GM12872 (cell line): Measurements from ENCODE around the gene CSNK1D.

Source experiments
- TF ChIP-seq, protein P1 (sequence below): IDR thresholded peaks from 3 replicates; pipeline ENCODE4 v1.5.1; 2011; ENCODE audit warnings: low read depth, mild to moderate bottlenecking, low read length, moderate library complexity; ENCODE audit not compliant: insufficient read depth

CSNK1D gene

DNA sequence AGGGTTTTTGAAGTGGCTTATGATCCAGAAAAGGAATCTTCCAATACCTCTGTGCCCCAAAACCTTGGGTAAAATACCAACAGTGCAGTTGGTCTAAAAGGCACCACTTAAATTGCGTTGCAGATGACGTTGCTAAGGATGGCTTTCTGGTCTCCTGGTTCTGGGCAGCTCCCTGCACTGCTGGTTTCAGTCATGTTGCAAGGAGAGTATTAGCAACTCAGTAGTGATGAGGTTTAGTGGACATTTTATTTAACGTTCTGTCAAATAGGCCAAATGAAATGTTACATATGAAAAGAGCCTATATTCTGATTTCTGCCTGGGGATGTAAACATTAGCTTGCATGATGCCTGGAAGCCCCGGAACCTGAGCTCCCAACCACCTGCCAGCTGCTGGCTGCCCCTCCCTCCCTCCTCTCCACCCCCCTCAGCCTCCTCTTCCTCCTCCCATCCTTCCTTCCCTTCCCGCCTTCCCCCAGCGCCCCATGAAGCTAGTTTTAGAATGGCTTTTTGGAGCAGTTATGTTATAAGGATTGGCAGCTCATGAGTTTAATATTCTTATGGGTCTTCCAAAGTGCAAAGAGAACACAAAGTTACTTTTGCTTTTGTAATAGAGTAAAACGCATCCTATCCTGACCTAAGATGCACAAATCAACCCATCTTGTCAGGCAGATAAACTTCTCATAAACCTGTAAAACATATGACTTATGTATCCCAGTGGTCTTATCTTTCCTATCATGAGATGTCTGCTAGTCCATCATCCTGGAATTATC, 23.2 kb upstream of the CSNK1D start:
- TF ChIP-seq, protein P1, sequence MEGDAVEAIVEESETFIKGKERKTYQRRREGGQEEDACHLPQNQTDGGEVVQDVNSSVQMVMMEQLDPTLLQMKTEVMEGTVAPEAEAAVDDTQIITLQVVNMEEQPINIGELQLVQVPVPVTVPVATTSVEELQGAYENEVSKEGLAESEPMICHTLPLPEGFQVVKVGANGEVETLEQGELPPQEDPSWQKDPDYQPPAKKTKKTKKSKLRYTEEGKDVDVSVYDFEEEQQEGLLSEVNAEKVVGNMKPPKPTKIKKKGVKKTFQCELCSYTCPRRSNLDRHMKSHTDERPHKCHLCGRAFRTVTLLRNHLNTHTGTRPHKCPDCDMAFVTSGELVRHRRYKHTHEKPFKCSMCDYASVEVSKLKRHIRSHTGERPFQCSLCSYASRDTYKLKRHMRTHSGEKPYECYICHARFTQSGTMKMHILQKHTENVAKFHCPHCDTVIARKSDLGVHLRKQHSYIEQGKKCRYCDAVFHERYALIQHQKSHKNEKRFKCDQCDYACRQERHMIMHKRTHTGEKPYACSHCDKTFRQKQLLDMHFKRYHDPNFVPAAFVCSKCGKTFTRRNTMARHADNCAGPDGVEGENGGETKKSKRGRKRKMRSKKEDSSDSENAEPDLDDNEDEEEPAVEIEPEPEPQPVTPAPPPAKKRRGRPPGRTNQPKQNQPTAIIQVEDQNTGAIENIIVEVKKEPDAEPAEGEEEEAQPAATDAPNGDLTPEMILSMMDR, result no peak

DNA sequence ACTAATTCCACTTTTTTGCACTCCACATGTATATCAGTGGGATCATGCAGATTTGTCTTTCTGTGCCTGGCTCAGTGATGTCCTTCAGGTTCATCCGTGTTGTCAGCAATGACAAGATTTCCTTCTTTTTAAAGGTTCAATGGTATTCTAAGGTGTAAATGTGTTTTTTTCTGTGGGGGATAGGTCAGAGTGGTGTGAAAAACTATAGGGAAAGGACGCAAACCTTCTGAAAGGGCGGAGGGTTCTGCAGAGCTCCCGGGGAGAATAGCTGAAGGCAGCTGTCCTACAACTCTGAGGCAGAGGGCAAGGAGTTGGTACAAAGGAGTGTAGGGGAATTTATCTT, 21.9 kb upstream of the CSNK1D start:
- TF ChIP-seq, protein P1, result no peak

GRCh38 chr17:82294064-82294773, 20.7 kb upstream of the CSNK1D start:
- TF ChIP-seq, protein P1, result no peak

DNA sequence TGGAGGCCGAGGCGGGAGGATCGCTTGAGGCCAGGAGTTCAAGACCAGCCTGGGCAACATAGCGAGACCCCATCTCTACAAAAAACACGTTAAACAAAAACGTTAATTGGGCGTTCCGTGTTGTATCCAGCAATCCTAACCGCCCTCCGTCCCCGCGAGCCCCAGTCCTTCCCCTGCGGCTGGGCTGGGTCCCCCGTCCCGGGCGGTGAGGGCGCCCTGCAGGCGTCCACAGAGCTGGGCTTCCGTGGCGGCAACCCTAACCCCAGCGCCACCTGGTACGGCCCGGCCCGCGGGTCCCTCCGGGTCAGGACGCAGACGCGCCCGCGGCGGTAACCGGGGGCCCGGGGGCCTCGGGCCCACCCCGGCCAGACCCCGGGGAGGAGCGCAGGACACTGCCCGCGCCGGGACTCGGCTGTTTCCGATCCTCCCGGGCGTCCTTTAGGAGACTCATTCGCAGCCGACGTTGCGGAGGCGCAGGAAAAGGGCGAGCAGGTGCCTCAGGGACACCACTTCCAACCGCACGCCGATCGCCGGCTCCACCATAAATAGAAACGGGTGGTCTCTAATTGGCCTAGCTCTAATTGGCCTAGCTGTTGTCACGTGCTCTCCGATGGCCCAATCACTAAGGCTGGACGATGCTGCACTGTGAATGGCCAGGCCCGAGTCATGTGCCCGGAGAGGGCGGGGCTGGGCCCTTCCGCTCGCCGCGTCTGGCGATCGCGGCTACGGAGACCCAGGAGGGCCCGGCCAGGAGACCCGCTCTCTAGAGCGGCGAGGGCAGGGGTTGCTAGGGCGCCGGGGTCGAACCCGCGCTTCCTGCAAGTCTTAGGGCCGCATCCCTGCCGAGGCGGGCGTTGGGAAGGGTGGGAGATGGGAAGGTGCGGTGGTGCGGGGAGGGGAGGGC, 19.0 kb upstream of the CSNK1D start:
- TF ChIP-seq, protein P1, result no peak

- TF ChIP-seq, protein P1, result no peak
Measured at GRCh38 chr17:82291582-82292250, 18.2 kb upstream of the CSNK1D start.

- TF ChIP-seq, protein P1, result no peak
Measured at GRCh38 chr17:82287868-82288801, 14.6 kb upstream of the CSNK1D start.
